Urinary bladder (tissue), 4 donors: ENCODE data around the gene TBC1D22B. TPM values are rescaled to one million over a fixed set of nuclear protein-coding genes. Genes with fewer than 3 reads are reported as not detected.
"Not testable (repeated sequence)": the region's sequence is repeated elsewhere in the genome, so short reads cannot be mapped to it uniquely, and the experiment has no call there.

Experiments used
- DNase-seq: peaks from one replicate; pipeline ENCODE4 v3.0.0-alpha.2; 2015; ENCODE audit errors: extremely low spot score
- H3K27ac ChIP-seq: one replicate; pipeline ENCODE4 v1.5.1; 2013; ENCODE audit warnings: low read depth, mild to moderate bottlenecking, moderate library complexity
- H3K36me3 ChIP-seq: one replicate; pipeline ENCODE4 v1.6.1; 2013; ENCODE audit warnings: mild to moderate bottlenecking, moderate library complexity; ENCODE audit not compliant: insufficient read depth
- H3K4me1 ChIP-seq: one replicate; pipeline ENCODE4 v1.6.1; 2013; ENCODE audit warnings: mild to moderate bottlenecking, moderate library complexity; ENCODE audit not compliant: insufficient read depth
- H3K4me3 ChIP-seq: one replicate; pipeline ENCODE4 v1.5.1; 2013; ENCODE audit warnings: low read depth, low read length
- WGBS: extraction: QIAGEN DNeasy Blood & Tissue Kit; methylation state at CpG from one replicate; pipeline ENCODE4 v1.1.7; 2013; 5-methylcytosine and 5-hydroxymethylcytosine counted together
- polyA plus RNA-seq: library from polyadenylated mRNA; stranded (reverse); fragments of 200-250 nt; gene quantifications from one replicate; pipeline ENCODE4 v1.2.3, GENCODE V29; 2013
- total RNA-seq: library from RNA; depleted of rRNA; stranded (reverse); fragments of >200 nt; gene quantifications from one replicate; pipeline ENCODE4 v1.2.3, GENCODE V29; 2014
- donor health status: healthy with polysubstance abuse.
- donor health status: healthy.

Gene TBC1D22B
- total and polyA plus RNA-seq, 2 donors, result 5.7 to 6.4 TPM

GRCh38 chr6:37307484-37307883 lies 49.9 kb downstream of the TBC1D22B start:
- not testable (repeated sequence) for DNase-seq, H3K4me1 ChIP-seq, H3K36me3 ChIP-seq, H3K27ac ChIP-seq, H3K4me3 ChIP-seq
- WGBS, result 91% methylated on average over 10 of the region's 10 CpGs

DNA sequence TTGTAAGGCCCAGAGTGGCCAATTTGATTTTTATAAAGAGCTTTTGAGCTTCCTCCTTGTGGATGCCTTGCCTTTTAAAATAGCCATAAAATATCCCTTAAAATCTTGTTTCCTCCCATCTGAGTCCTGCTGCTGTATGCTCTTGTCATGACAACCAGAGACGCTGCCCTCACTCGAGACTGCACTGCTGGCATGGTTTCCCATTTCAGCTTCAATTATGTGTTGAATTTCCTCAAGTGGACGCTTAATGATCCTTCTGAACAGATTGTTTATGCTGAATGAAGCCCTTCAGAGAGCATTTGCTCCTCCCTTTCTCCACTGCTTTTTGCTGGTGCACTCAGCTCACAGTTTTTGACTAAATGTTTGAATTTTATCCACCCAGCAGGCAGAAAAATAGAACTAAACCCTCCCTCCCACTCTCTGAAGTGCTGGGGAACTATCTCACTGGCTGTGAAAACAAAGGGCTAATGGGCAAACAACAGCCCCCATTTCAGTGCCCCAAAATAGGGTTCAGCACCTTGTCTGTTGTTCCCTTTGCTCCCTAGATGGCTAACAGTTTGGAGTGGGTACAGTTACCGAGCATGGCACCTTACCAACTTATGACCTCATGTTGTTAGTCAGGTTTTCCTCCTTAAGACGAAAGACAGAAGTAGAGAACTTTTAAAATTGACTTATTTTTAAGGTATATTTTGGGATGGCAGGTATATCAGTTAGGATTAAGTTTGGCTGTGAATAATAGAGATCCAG lies 50.7 kb downstream of the TBC1D22B start:
- peaks cover 1% of the 10 kb centered on the region for H3K36me3 ChIP-seq
- H3K27ac ChIP-seq, result no peak overlapping the region
- peak; percentile 46 for DNase-seq
- WGBS, result 28% methylated on average over 5 of the region's 5 CpGs
- no peak overlapping the region for H3K4me3 ChIP-seq
- peaks cover 3% of the 10 kb centered on the region for H3K4me1 ChIP-seq

- H3K36me3 ChIP-seq, result peaks cover 6% of the 10 kb centered on the region
- peaks cover 3% of the 10 kb centered on the region for H3K4me1 ChIP-seq
- WGBS, result 98% methylated on average over 1 of the region's 1 CpG
- H3K27ac ChIP-seq, result no peak overlapping the region
- H3K4me3 ChIP-seq, result no peak overlapping the region
- DNase-seq, result no peak
These were observed 51.5 kb downstream of the TBC1D22B start for GRCh38 chr6:37309046-37309445.

DNA sequence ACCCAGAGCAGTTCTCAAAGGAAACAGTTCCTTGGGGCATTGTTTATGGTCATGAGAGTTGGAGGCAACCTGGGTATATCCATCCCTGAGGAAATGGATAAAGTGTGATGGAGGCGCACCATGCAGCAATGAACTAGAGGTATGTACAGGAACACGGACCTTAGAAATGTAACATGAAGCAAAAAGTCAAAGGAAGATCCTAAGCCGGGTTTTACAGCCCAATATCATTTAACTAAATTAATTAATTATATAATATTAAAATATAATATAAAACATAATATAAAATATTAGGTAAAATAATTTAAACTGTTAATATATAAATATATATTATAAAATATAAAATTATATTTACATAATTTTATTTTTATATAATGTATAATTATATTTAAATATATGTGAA lies 52.1 kb downstream of the TBC1D22B start:
- DNase-seq, result no peak
- WGBS, result 67% methylated on average over 3 of the region's 3 CpGs

DNA sequence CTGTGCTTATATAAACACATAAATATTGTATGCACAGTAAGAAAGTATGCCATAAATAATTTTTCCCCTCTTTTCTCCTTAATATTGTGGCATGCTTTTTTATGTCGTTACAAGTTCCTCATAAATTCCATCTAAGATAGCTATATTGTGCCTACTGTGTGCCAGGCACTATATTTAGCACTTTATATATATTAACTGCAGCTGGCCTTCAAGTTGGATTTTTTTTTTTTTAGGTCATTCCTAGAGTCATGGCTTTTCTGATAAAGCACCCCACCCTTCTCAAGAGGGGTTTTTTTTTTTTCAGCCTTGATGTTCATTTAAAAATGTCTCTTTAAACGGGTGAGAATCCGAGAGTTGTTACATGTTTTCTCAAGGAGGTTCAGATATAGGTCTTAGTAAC lies 53.4 kb downstream of the TBC1D22B start:
- peaks cover 7% of the 10 kb centered on the region for H3K36me3 ChIP-seq
- 79% methylated on average over 3 of the region's 3 CpGs for WGBS
- H3K4me3 ChIP-seq, result no peak overlapping the region
- DNase-seq, result no peak
- H3K4me1 ChIP-seq, result peaks cover 3% of the 10 kb centered on the region
- no peak overlapping the region for H3K27ac ChIP-seq

More for the DNA sequence above, 52.1 kb downstream of the TBC1D22B start:
- Histone ChIP-seq H3K4me3 (no peak overlapping the region), H3K36me3 (peaks cover 6% of the 10 kb centered on the region), H3K27ac (no peak overlapping the region), H3K4me1 (peaks cover 3% of the 10 kb centered on the region)

DNA sequence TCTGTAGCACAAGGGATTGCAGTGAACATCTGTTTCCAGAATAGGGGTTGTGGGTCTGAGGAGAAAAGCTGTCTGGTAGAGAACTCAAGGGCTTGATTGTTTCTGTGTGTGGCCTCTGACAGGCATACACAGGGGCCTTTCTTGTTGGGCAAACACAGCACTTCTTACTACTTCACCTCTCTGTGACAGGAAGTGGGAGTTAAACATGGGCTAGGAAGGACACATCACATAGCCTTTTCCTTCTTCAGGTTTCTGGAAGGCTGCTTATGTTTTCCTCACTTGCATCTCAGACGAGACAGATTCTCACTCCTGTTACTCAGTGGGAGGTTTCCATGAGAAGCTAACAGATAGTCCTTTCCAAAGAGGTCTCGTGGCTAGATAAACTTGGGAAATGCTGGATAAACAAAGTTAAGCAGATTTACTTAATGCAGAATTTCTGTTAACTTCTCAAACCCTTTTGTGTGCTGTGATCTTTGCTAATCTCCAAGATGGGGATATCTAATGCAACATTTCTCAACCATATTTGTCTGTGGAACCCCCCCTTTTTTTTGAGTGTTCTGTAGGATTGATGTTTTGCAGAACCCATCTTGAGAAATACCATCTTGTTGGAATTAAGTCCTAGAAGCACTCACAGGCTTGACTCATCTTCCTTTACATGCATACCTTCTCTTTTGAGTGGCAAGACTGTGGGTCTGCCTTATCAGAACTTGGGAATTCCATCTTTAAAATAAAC lies 54.3 kb downstream of the TBC1D22B start:
- peaks cover 3% of the 10 kb centered on the region for H3K4me1 ChIP-seq
- 37% methylated on average over 2 of the region's 2 CpGs for WGBS
- peak overlapping the region; percentile 52 for H3K27ac ChIP-seq
- no peak overlapping the region for H3K4me3 ChIP-seq
- peaks cover 7% of the 10 kb centered on the region for H3K36me3 ChIP-seq
- no peak for DNase-seq

- Histone ChIP-seq H3K4me1 (peaks cover 3% of the 10 kb centered on the region), H3K4me3 (no peak overlapping the region), H3K36me3 (peaks cover 7% of the 10 kb centered on the region), H3K27ac (no peak overlapping the region)
- 94% methylated on average over 13 of the region's 13 CpGs for WGBS
- DNase-seq, result no peak
These were observed 56.3 kb downstream of the TBC1D22B start for GRCh38 chr6:37313723-37314486.

- no peak for DNase-seq
- Histone ChIP-seq H3K27ac (no peak overlapping the region), H3K36me3 (peaks cover 7% of the 10 kb centered on the region), H3K4me1 (peaks cover 3% of the 10 kb centered on the region), H3K4me3 (no peak overlapping the region)
- 62% methylated on average over 6 of the region's 6 CpGs for WGBS
These were observed 57.0 kb downstream of the TBC1D22B start for GRCh38 chr6:37314487-37315156.

GRCh38 chr6:37315157-37315515 lies 57.6 kb downstream of the TBC1D22B start:
- no peak overlapping the region for H3K27ac ChIP-seq
- 89% methylated on average over 7 of the region's 7 CpGs for WGBS
- H3K4me3 ChIP-seq, result no peak overlapping the region
- H3K36me3 ChIP-seq, result peaks cover 7% of the 10 kb centered on the region
- DNase-seq, result no peak
- H3K4me1 ChIP-seq, result peaks cover 3% of the 10 kb centered on the region

DNA sequence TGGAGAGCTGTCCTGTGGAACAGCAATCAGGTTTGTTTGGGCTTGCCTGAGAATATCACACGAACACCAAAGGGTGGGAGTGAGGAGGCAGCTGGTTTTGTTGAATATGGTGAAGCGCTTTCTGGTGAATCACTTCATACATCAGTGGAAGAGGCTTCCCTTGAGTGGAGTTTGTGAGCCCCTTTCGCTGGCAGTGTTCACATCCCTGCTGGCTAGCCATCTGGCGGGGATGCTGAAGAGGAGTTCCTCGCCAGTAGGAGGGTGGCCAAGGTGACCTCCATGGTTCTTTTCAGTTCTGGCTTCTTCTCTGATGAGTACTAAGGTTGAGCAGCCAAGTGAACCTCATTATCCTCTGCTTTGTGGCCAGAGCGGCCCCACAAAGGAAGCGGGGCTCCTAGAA lies 58.5 kb downstream of the TBC1D22B start:
- Histone ChIP-seq H3K4me1 (peaks cover 3% of the 10 kb centered on the region), H3K27ac (no peak overlapping the region), H3K36me3 (peaks cover 7% of the 10 kb centered on the region), H3K4me3 (no peak overlapping the region)
- WGBS, result 93% methylated on average over 7 of the region's 7 CpGs
- no peak for DNase-seq

GRCh38 chr6:37317312-37318038 lies 59.9 kb downstream of the TBC1D22B start:
- H3K27ac ChIP-seq, result no peak overlapping the region
- H3K4me3 ChIP-seq, result no peak overlapping the region
- H3K4me1 ChIP-seq, result no peaks in the 10 kb centered on the region
- H3K36me3 ChIP-seq, result peaks cover 7% of the 10 kb centered on the region
- WGBS, result 93% methylated on average over 5 of the region's 5 CpGs
- DNase-seq, result no peak

GRCh38 chr6:37319156-37319555 lies 61.6 kb downstream of the TBC1D22B start:
- Histone ChIP-seq H3K4me1 (peaks cover 2% of the 10 kb centered on the region), H3K36me3 (peaks cover 1% of the 10 kb centered on the region), H3K27ac (no peak overlapping the region), H3K4me3 (no peak overlapping the region)
- DNase-seq, result no peak
- 68% methylated on average over 3 of the region's 3 CpGs for WGBS
